DOHH2 (cell line): ENCODE data around the gene TTC39A.

Experiments used
- EZH2phosphoT487 ChIP-seq: fragments of 200-600 bp; sonication (generic); IDR thresholded peaks from 2 replicates; pipeline ENCODE4 v1.6.1; 2017; ENCODE audit warnings: borderline replicate concordance, mild to moderate bottlenecking, antibody characterized with exemption, low read length, moderate library complexity, mixed read lengths
- TF ChIP-seq, protein P1 (sequence below): fragments of 200-600 bp; sonication (generic); IDR thresholded peaks from one replicate; pipeline ENCODE4 v1.5.1; 2014; ENCODE audit warnings: antibody characterized with exemption, mild to moderate bottlenecking, low read depth, low read length; ENCODE audit not compliant: poor library complexity, severe bottlenecking

DNA sequence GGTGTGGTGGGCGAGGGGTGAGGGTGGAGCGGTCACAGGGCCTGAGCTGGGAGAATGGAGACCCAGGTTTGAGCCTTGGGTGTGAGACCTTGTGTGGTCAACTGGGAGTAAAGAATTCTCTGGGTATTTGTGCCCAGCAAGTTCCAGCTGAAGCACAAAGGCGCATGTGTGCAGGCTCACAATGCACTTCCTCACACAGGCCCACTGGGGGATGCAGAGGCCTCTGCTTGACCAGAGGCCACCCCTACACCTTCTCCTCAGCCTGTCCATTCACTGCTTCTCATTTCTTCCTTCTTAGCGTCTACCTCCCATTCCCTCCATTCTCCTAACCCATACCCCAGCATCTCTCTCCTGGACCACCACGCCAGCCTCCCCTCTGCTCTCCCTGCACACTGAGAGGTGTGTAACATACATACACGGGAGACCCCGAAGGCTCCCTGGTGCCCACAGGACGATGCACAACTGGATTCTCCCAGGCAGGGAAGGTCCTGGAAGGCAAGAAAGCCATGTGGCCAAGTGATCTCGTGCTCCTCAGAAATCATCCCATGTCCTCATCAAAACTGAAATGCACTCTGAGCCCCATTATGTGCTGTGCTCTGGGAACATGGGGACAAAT, 12.3 kb upstream of the TTC39A start:
- TF ChIP-seq, protein P1, sequence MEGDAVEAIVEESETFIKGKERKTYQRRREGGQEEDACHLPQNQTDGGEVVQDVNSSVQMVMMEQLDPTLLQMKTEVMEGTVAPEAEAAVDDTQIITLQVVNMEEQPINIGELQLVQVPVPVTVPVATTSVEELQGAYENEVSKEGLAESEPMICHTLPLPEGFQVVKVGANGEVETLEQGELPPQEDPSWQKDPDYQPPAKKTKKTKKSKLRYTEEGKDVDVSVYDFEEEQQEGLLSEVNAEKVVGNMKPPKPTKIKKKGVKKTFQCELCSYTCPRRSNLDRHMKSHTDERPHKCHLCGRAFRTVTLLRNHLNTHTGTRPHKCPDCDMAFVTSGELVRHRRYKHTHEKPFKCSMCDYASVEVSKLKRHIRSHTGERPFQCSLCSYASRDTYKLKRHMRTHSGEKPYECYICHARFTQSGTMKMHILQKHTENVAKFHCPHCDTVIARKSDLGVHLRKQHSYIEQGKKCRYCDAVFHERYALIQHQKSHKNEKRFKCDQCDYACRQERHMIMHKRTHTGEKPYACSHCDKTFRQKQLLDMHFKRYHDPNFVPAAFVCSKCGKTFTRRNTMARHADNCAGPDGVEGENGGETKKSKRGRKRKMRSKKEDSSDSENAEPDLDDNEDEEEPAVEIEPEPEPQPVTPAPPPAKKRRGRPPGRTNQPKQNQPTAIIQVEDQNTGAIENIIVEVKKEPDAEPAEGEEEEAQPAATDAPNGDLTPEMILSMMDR = no peak
- TF ChIP-seq EZH2phosphoT487 = no peak
